Nephron (organoid): ENCODE data around the gene CALCOCO2.

Experiments
- H3K27ac Mint-ChIP-seq, 3 experiments: 2 replicates each; pipeline ENCODE4 v1.8.0; 2020; ENCODE audit warnings: mixed read lengths in 3 of 3, mild to moderate bottlenecking in 2 of 3, moderate library complexity in 1 of 3
- H3K27me3 Mint-ChIP-seq: 2 replicates; pipeline ENCODE4 v1.8.0; 2021; ENCODE audit warnings: low read depth, mild to moderate bottlenecking, moderate library complexity, mixed read lengths
- H3K36me3 Mint-ChIP-seq: 2 replicates; pipeline ENCODE4 v1.8.0; 2020; ENCODE audit warnings: low read depth, mixed read lengths
- H3K4me1 Mint-ChIP-seq: 2 replicates; pipeline ENCODE4 v1.8.0; 2020; ENCODE audit warnings: mixed read lengths
- H3K4me3 Mint-ChIP-seq, 3 experiments: 2 replicates each; pipeline ENCODE4 v1.8.0; 2020; ENCODE audit warnings: mild to moderate bottlenecking in 3 of 3, mixed read lengths in 3 of 3, moderate library complexity in 2 of 3
- H3K9me3 Mint-ChIP-seq: 2 replicates; pipeline ENCODE4 v1.8.0; 2020; ENCODE audit warnings: mixed read lengths
- TF ChIP-seq, protein P1 (sequence below), 3 experiments: fragments of 200-600 bp; sonication (generic); IDR thresholded peaks; one replicate each; pipeline ENCODE4 v1.5.0; 2021; ENCODE audit warnings: antibody characterized with exemption in 3 of 3; ENCODE audit not compliant: unreplicated experiment in 3 of 3

Gene CALCOCO2

DNA sequence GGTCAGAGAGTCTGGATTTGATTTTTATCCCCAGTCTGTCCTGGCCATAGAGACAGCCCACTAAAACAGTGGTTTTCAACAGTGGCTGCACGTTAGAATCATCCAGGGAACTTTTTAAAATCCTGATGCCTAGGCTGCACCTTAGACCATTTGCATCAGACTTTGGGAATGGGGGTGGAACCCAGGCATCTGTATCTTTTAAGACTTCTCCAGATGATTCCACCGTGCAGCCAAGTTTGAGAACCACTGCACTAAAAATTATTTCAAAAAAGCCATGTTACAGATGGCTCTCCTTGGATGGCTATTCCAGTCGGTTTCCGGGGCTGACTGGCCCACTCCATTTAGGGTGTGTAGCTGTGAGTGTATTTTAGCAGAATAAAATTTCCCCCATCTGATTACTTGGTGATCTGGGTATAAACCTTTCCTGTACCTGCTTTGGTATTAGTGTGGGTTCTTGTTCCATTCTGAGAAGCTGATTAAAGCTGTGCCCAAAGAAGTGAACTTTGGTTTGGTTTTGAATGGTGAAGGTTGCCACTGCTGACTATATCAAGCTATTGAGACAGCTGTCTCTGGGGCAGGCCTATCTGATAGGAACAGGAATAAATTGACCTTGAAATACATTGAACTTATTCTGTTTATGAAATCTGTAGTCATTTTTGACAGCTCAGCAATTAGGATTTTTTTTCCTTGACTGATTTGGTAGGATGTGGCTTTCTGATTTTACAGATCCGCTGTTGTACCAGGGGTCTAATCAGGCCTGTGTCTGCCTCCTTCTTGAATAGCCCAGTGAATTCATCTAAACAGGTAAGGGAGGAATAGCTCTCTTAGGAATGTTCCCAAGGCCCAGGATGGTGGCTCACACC, 63.0 kb downstream of the CALCOCO2 start:
- peaks cover 17% of the 10 kb centered on the region for H3K4me1 Mint-ChIP-seq
- TF ChIP-seq, protein P1, sequence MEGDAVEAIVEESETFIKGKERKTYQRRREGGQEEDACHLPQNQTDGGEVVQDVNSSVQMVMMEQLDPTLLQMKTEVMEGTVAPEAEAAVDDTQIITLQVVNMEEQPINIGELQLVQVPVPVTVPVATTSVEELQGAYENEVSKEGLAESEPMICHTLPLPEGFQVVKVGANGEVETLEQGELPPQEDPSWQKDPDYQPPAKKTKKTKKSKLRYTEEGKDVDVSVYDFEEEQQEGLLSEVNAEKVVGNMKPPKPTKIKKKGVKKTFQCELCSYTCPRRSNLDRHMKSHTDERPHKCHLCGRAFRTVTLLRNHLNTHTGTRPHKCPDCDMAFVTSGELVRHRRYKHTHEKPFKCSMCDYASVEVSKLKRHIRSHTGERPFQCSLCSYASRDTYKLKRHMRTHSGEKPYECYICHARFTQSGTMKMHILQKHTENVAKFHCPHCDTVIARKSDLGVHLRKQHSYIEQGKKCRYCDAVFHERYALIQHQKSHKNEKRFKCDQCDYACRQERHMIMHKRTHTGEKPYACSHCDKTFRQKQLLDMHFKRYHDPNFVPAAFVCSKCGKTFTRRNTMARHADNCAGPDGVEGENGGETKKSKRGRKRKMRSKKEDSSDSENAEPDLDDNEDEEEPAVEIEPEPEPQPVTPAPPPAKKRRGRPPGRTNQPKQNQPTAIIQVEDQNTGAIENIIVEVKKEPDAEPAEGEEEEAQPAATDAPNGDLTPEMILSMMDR (IDR thresholded peaks at IDR 0.05; ENCODE audit: unreplicated experiment in 3 of 3) = no peak
- peaks cover 7% of the 10 kb centered on the region for H3K36me3 Mint-ChIP-seq
- H3K4me3 Mint-ChIP-seq = peak overlapping the region; percentile 91 to 95 (median 95)
- peak overlapping the region in 1 of 3 experiments; percentile 85 for H3K27ac Mint-ChIP-seq
- H3K9me3 Mint-ChIP-seq = no peaks in the 10 kb centered on the region
- no peaks in the 10 kb centered on the region for H3K27me3 Mint-ChIP-seq

GRCh38 chr17:48894886-48895285, 64.1 kb downstream of the CALCOCO2 start:
- Mint-ChIP-seq H3K9me3 (no peaks in the 10 kb centered on the region), H3K4me3 (peak overlapping the region; percentile 61 to 72 (median 65)), H3K36me3 (peaks cover 7% of the 10 kb centered on the region), H3K27me3 (no peaks in the 10 kb centered on the region), H3K27ac (no peak overlapping the region), H3K4me1 (peaks cover 17% of the 10 kb centered on the region)
- TF ChIP-seq, protein P1 (IDR thresholded peaks at IDR 0.05; ENCODE audit: unreplicated experiment in 3 of 3) = no peak

DNA sequence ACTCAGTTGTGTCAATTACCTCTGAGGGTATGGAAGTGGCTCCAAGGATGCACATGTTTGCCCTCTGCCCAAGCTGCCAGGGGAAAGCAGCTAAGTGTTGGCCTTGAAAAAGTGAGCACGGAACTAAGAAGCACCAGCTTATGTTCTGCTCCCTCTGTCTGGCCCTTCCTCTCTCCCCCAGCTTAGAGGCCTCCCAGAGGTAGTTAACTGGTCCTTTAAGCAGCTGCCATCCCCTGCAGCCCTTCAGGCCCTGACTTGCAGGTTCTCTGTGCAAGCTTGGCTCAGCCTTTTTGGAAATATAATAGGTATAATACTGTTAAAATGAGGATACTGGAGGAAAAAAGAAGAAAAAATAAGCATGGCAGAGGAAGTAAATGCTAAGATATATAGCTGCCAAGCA, 70.4 kb downstream of the CALCOCO2 start:
- H3K4me1 Mint-ChIP-seq = no peaks in the 10 kb centered on the region
- peaks cover 3% of the 10 kb centered on the region for H3K36me3 Mint-ChIP-seq
- H3K27ac Mint-ChIP-seq = no peak overlapping the region
- TF ChIP-seq, protein P1 (IDR thresholded peaks at IDR 0.05; ENCODE audit: unreplicated experiment in 3 of 3) = no peak
- no peaks in the 10 kb centered on the region for H3K9me3 Mint-ChIP-seq
- no peaks in the 10 kb centered on the region for H3K27me3 Mint-ChIP-seq
- no peak overlapping the region for H3K4me3 Mint-ChIP-seq

- H3K27me3 Mint-ChIP-seq = no peaks in the 10 kb centered on the region
- no peaks in the 10 kb centered on the region for H3K9me3 Mint-ChIP-seq
- peaks cover 8% of the 10 kb centered on the region for H3K4me1 Mint-ChIP-seq
- no peak overlapping the region for H3K27ac Mint-ChIP-seq
- H3K36me3 Mint-ChIP-seq = no peaks in the 10 kb centered on the region
- TF ChIP-seq, protein P1 (IDR thresholded peaks at IDR 0.05; ENCODE audit: unreplicated experiment in 3 of 3) = no peak
- H3K4me3 Mint-ChIP-seq = no peak overlapping the region
Measured at GRCh38 chr17:48903401-48903800, 72.6 kb downstream of the CALCOCO2 start.

- H3K4me1 Mint-ChIP-seq = peaks cover 13% of the 10 kb centered on the region
- H3K36me3 Mint-ChIP-seq = no peaks in the 10 kb centered on the region
- no peak overlapping the region for H3K27ac Mint-ChIP-seq
- H3K9me3 Mint-ChIP-seq = no peaks in the 10 kb centered on the region
- no peaks in the 10 kb centered on the region for H3K27me3 Mint-ChIP-seq
- H3K4me3 Mint-ChIP-seq = peak overlapping the region in 1 of 3 experiments; percentile 23
- TF ChIP-seq, protein P1 (IDR thresholded peaks at IDR 0.05; ENCODE audit: unreplicated experiment in 3 of 3) = no peak
Measured at GRCh38 chr17:48904428-48904827, 73.6 kb downstream of the CALCOCO2 start.
